Subcutaneous abdominal adipose tissue (tissue), 5 donors: Measurements from ENCODE around the gene HMGB3.

Experiments used
- H3K27ac ChIP-seq: one replicate; pipeline ENCODE4 v1.7.0; 2013; ENCODE audit warnings: low read depth, mild to moderate bottlenecking, inconsistent platforms, low read length, moderate library complexity
- H3K27me3 ChIP-seq, 5 donors: one replicate each; pipeline ENCODE4 v1.7.0; 2013; ENCODE audit warnings: low read length in 5 of 5, inconsistent platforms in 1 of 5; ENCODE audit not compliant: control insufficient read depth in 5 of 5, insufficient read depth in 4 of 5
- H3K36me3 ChIP-seq, 5 donors: one replicate each; pipeline ENCODE4 v1.7.0; 2013; ENCODE audit warnings: low read length in 5 of 5; ENCODE audit not compliant: control insufficient read depth in 5 of 5, insufficient read depth in 5 of 5
- H3K4me1 ChIP-seq, 5 donors: one replicate each; pipeline ENCODE4 v1.7.0; 2013; ENCODE audit warnings: low read length in 5 of 5, mild to moderate bottlenecking in 3 of 5, moderate library complexity in 1 of 5; ENCODE audit not compliant: control insufficient read depth in 5 of 5, insufficient read depth in 5 of 5
- H3K4me3 ChIP-seq, 5 donors: one replicate each; pipeline ENCODE4 v1.7.0; 2013; ENCODE audit warnings: low read length in 5 of 5, low read depth in 1 of 5
- H3K9ac ChIP-seq, 5 donors: one replicate each; pipeline ENCODE4 v1.7.0; 2013; ENCODE audit warnings: low read length in 5 of 5, mild to moderate bottlenecking in 4 of 5, moderate library complexity in 3 of 5
- H3K9me3 ChIP-seq, 5 donors: one replicate each; pipeline ENCODE4 v1.7.0; 2013; ENCODE audit warnings: low read length in 5 of 5; ENCODE audit not compliant: control insufficient read depth in 5 of 5
- donor health status: healthy.
- donor health status: healthy.
- donor health status: healthy.
- donor health status: healthy.
- donor health status: healthy.

Gene HMGB3

GRCh38 chrX:151039351-151039750, 56.2 kb downstream of the HMGB3 start:
- Histone ChIP-seq H3K27ac (no peak overlapping the region), H3K4me1 (no peaks in the 10 kb centered on the region), H3K9ac (no peak overlapping the region), H3K36me3 (no peaks in the 10 kb centered on the region), H3K9me3 (peaks cover 0 to 9% (median 0%) of the 10 kb centered on the region in 5 donors), H3K4me3 (no peak overlapping the region), H3K27me3 (peaks cover 0 to 13% (median 4%) of the 10 kb centered on the region in 5 donors)
